Glutamatergic neuron (in vitro differentiated cells): ENCODE data around the gene OAS1. TPM values are rescaled to one million over a fixed set of nuclear protein-coding genes. Genes with fewer than 3 reads are reported as not detected.

Experiments used
- DNase-seq: peaks from one replicate; pipeline ENCODE4 v3.0.0; 2022
- H3K27ac Mint-ChIP-seq: one replicate; pipeline ENCODE4 v1.8.0; 2020; ENCODE audit warnings: mild to moderate bottlenecking, mixed read lengths, inconsistent platforms; ENCODE audit not compliant: unreplicated experiment
- H3K27me3 Mint-ChIP-seq: one replicate; pipeline ENCODE4 v1.8.0; 2020; ENCODE audit warnings: mild to moderate bottlenecking, moderate library complexity, mixed read lengths, inconsistent platforms; ENCODE audit not compliant: unreplicated experiment
- H3K36me3 Mint-ChIP-seq: one replicate; pipeline ENCODE4 v1.8.0; 2020; ENCODE audit warnings: mild to moderate bottlenecking, mixed read lengths, inconsistent platforms; ENCODE audit not compliant: unreplicated experiment
- H3K4me1 Mint-ChIP-seq: one replicate; pipeline ENCODE4 v1.8.0; 2020; ENCODE audit warnings: mild to moderate bottlenecking, low read depth, mixed read lengths, inconsistent platforms; ENCODE audit not compliant: unreplicated experiment
- H3K4me3 Mint-ChIP-seq: one replicate; pipeline ENCODE4 v1.8.0; 2020; ENCODE audit warnings: mild to moderate bottlenecking, mixed read lengths, inconsistent platforms; ENCODE audit not compliant: unreplicated experiment
- H3K9me3 Mint-ChIP-seq: one replicate; pipeline ENCODE4 v1.8.0; 2020; ENCODE audit warnings: mild to moderate bottlenecking, moderate library complexity, mixed read lengths, inconsistent platforms; ENCODE audit not compliant: unreplicated experiment
- CTCF ChIP-seq: fragments of 200-600 bp; sonication (generic); IDR thresholded peaks from one replicate; pipeline ENCODE4 v1.5.0; 2021; ENCODE audit not compliant: partially characterized antibody, unreplicated experiment
- total RNA-seq: library from RNA; stranded (reverse); fragmentation: NEBNext Ultra II Directional; extraction: Animal tissue kit (Norgen Biotek cat#: 25700); gene quantifications from one replicate; pipeline ENCODE4 v1.2.1, GENCODE V29; 2021; ENCODE audit not compliant: unreplicated experiment

OAS1 gene
- total RNA-seq, 1 donor from 2014 or later, result not detected

DNA sequence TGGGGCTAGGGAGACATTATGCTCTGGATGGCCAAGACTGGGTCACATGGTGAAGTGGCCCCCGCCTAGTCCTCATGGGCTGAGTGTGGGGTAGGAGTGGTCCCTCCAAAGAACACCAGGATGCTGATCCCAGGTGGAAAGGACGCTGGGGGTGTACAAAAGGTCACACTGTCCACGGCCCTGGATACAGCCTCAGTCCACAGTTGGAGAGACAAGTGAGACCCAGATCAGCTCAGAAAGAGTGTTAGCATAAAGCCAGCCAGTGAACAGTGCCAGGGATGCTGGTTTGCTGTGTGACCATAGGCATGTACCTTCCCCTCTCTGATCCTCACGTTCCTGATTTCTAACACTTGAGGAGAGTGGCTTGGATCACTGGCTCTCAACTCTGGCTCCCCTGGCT lies 58.2 kb downstream of the OAS1 start:
- no peak overlapping the region for H3K4me3 Mint-ChIP-seq
- no peak overlapping the region for H3K27ac Mint-ChIP-seq
- no peaks in the 10 kb centered on the region for H3K4me1 Mint-ChIP-seq
- H3K9me3 Mint-ChIP-seq, result peaks cover 1% of the 10 kb centered on the region
- peaks cover 2% of the 10 kb centered on the region for H3K27me3 Mint-ChIP-seq
- peaks cover 12% of the 10 kb centered on the region for H3K36me3 Mint-ChIP-seq
- DNase-seq, result no peak
- no peak for TF ChIP-seq CTCF

- Mint-ChIP-seq H3K36me3 (peaks cover 10% of the 10 kb centered on the region), H3K27me3 (peaks cover 2% of the 10 kb centered on the region), H3K9me3 (peaks cover 1% of the 10 kb centered on the region), H3K27ac (no peak overlapping the region), H3K4me1 (no peaks in the 10 kb centered on the region), H3K4me3 (no peak overlapping the region)
- TF ChIP-seq CTCF, result no peak
- DNase-seq, result no peak
Observed at GRCh38 chr12:112965643-112966042, 58.9 kb downstream of the OAS1 start.

DNA sequence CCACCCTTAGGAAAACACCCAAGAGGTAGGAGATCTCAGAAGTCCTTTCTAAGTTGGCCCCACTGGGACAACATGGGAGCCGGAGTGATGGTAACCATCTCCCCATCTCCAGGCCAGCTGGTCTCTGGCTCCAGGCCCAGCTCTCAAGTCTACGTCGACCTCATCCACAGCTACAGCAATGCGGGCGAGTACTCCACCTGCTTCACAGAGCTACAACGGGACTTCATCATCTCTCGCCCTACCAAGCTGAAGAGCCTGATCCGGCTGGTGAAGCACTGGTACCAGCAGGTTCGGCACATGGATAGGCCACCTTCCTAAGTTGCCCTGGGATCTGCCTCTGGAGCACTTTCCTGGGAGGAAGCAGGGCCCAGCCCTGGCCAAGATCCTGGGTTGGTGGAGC lies 60.5 kb downstream of the OAS1 start:
- TF ChIP-seq CTCF, result no peak

DNA sequence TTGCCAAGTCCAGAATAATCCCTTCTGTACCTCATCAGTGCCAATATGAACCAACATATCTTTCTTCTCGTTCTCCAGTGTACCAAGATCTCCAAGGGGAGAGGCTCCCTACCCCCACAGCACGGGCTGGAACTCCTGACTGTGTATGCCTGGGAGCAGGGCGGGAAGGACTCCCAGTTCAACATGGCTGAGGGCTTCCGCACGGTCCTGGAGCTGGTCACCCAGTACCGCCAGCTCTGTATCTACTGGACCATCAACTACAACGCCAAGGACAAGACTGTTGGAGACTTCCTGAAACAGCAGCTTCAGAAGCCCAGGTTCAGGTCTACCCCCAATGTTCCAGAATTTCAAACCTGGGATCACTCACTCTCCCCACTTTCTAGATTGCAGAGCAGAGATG lies 61.1 kb downstream of the OAS1 start:
- DNase-seq, result no peak
- Mint-ChIP-seq H3K27ac (no peak overlapping the region), H3K4me3 (no peak overlapping the region), H3K27me3 (peaks cover 2% of the 10 kb centered on the region), H3K4me1 (no peaks in the 10 kb centered on the region), H3K9me3 (no peaks in the 10 kb centered on the region), H3K36me3 (peaks cover 10% of the 10 kb centered on the region)
- TF ChIP-seq CTCF, result no peak

More for the DNA sequence above, 60.5 kb downstream of the OAS1 start:
- Mint-ChIP-seq H3K27me3 (peaks cover 2% of the 10 kb centered on the region), H3K4me1 (no peaks in the 10 kb centered on the region), H3K27ac (no peak overlapping the region), H3K9me3 (no peaks in the 10 kb centered on the region), H3K4me3 (no peak overlapping the region), H3K36me3 (peaks cover 10% of the 10 kb centered on the region)
- DNase-seq, result no peak

Other genes starting within 250 kb of the OAS1 start
- not detected for gene RPH3A, start 115.2 kb upstream of the OAS1 start, total RNA-seq
- not detected for gene OAS3, start 31.5 kb downstream of the OAS1 start, total RNA-seq
- gene OAS2, start 71.6 kb downstream of the OAS1 start, total RNA-seq, result not detected
- 4.3 TPM for gene DTX1, start 149.8 kb downstream of the OAS1 start, total RNA-seq
- gene RASAL1, start 228.8 kb downstream of the OAS1 start, total RNA-seq, result not detected
- not detected for gene CFAP73, start 242.8 kb downstream of the OAS1 start, total RNA-seq